Lower lobe of right lung (tissue), 2 donors: ENCODE measurements around the gene SMYD3. TPM values are rescaled to one million over a fixed set of nuclear protein-coding genes. Genes with fewer than 3 reads are reported as not detected.

Experiments
- ATAC-seq, 2 donors: fragments of 200-7000 bp; cut with Tn5 transposase; one replicate each; pipeline ENCODE4 v1.9.1; 2020 to 2022; ENCODE audit warnings: mild to moderate bottlenecking in 2 of 2, moderate library complexity in 2 of 2
- DNase-seq: peaks from one replicate; pipeline ENCODE4 v3.0.0-alpha.2; 2020
- H3K27ac ChIP-seq: fragments of 200-600 bp; one replicate; pipeline ENCODE4 v1.8.0; 2022
- H3K27me3 ChIP-seq: fragments of 200-600 bp; one replicate; pipeline ENCODE4 v1.8.0; 2022; ENCODE audit warnings: low read depth
- H3K36me3 ChIP-seq: fragments of 200-600 bp; one replicate; pipeline ENCODE4 v1.8.0; 2022; ENCODE audit warnings: mild to moderate bottlenecking
- H3K4me1 ChIP-seq: fragments of 200-600 bp; one replicate; pipeline ENCODE4 v1.8.0; 2022
- H3K4me3 ChIP-seq: fragments of 200-600 bp; one replicate; pipeline ENCODE4 v1.8.0; 2022; ENCODE audit warnings: mild to moderate bottlenecking
- H3K9me3 ChIP-seq: fragments of 200-600 bp; one replicate; pipeline ENCODE4 v1.8.0; 2022
- intact Hi-C: fragments of 100-400 bp; cut with DNase I; formaldehyde crosslinking; loops from one replicate; pipeline ENCODE4 v1.11.0; 2022
- total RNA-seq: library from RNA; stranded (reverse); fragmentation: NEBNext Ultra II Directional; extraction: Animal tissue kit (Norgen Biotek cat#: 25700); gene quantifications from one replicate; pipeline ENCODE4 v1.2.1, GENCODE V29; 2021
- TF ChIP-seq, protein P1 (sequence below): fragments of 200-600 bp; IDR thresholded peaks from one replicate; pipeline ENCODE4 v1.8.0; 2022; ENCODE audit warnings: antibody characterized with exemption, mild to moderate bottlenecking
- donor health status: DM: no; HTN: yes; CAD: no; lungs with severe emphysema.

The SMYD3 gene
- total RNA-seq, 1 donor from 2014 or later, result 20.5 TPM

DNA sequence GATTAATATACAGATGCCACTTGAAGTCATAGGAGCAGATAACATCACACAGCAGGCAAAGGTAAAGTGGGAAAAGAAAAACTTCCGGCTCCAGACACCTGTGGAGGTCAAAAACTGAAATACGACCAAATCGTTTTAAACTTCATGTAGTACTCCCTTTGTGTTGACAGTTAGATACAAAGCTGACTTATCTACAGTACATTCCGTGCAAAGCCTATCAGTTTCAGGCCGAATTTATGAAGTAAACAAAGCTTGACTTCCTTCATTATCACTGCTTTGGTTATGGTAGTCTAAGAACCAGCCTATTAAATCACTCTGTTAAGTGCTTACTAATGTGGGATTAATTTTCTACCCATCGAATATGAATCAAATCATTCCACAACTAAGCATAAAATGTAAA lies 156.3 kb downstream of the SMYD3 start:
- H3K4me3 ChIP-seq, result no peak overlapping the region
- ATAC-seq, result no peak
- TF ChIP-seq, protein P1, sequence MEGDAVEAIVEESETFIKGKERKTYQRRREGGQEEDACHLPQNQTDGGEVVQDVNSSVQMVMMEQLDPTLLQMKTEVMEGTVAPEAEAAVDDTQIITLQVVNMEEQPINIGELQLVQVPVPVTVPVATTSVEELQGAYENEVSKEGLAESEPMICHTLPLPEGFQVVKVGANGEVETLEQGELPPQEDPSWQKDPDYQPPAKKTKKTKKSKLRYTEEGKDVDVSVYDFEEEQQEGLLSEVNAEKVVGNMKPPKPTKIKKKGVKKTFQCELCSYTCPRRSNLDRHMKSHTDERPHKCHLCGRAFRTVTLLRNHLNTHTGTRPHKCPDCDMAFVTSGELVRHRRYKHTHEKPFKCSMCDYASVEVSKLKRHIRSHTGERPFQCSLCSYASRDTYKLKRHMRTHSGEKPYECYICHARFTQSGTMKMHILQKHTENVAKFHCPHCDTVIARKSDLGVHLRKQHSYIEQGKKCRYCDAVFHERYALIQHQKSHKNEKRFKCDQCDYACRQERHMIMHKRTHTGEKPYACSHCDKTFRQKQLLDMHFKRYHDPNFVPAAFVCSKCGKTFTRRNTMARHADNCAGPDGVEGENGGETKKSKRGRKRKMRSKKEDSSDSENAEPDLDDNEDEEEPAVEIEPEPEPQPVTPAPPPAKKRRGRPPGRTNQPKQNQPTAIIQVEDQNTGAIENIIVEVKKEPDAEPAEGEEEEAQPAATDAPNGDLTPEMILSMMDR, result no peak
- no peak for DNase-seq
- H3K4me1 ChIP-seq, result no peaks in the 10 kb centered on the region
- no peaks in the 10 kb centered on the region for H3K36me3 ChIP-seq
- no peaks in the 10 kb centered on the region for H3K27me3 ChIP-seq
- intact Hi-C loops, result no loop called here
- no peaks in the 10 kb centered on the region for H3K9me3 ChIP-seq
- no peak overlapping the region for H3K27ac ChIP-seq

DNA sequence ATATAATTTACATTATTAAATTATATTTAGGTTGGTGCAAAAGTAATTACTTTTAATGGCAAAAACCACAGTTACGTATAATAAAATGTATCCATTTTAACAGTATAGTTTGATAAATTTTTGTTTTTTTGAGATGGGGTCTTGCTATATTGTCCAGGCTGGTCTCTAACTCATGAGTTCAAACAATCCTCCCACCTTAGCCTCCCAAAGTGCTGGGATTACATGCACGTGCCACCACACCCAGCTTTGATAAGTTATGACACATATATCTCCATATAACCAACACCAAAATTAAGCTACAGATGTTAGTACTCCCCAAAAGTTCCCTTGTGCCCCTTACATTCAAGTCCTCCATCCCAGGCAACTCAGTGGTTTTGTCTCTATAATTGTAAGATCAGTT lies 163.1 kb downstream of the SMYD3 start:
- DNase-seq, result no peak
- intact Hi-C loops, result no loop called here
- H3K4me3 ChIP-seq, result no peak overlapping the region
- TF ChIP-seq, protein P1, result no peak
- no peaks in the 10 kb centered on the region for H3K27me3 ChIP-seq
- H3K36me3 ChIP-seq, result no peaks in the 10 kb centered on the region
- no peaks in the 10 kb centered on the region for H3K4me1 ChIP-seq
- H3K27ac ChIP-seq, result no peak overlapping the region
- H3K9me3 ChIP-seq, result peaks cover 6% of the 10 kb centered on the region
- ATAC-seq, result no peak

DNA sequence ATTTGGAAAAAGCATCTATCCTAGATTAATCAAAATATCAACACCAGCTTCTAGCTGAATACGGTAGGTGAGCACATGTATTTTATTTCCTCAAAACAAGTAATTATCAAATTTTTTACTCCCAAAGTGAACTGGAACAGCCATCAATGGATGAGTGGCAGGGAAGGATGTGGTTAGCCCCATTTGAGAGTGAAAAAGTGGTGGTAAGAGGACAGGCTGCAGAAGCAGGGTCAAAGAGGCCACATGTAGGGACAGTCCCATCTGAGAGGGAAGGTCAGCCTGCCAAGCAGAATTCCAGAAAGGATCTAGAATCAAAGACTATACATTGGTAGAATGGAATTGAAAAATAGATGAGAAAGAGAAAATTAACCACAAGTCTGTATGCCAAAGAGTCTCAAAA lies 163.8 kb downstream of the SMYD3 start:
- peaks cover 6% of the 10 kb centered on the region for H3K9me3 ChIP-seq
- no peak overlapping the region for H3K27ac ChIP-seq
- no peaks in the 10 kb centered on the region for H3K4me1 ChIP-seq
- intact Hi-C loops, result no loop called here
- DNase-seq (no peak), ATAC-seq (no peak)
- no peaks in the 10 kb centered on the region for H3K36me3 ChIP-seq
- TF ChIP-seq, protein P1, result no peak
- no peaks in the 10 kb centered on the region for H3K27me3 ChIP-seq
- H3K4me3 ChIP-seq, result no peak overlapping the region

DNA sequence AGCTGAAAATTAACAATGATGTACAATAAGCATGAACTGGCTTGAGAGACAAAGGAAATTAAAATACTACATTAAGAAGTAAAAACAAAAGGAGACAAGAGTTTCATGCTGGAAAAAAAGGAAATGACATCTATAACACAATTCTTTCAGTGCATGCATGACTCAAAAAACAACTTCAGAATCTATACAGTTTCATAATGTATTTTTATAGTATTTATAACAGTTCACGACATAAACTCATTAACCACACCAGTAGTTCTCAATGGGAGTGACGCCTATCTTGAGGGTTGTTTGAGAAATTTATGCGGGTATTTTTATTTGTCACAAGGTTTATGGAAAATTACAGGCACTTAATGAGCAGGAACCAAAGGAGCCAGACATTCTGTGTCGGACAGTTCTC lies 168.5 kb downstream of the SMYD3 start:
- no peak for ATAC-seq
- H3K36me3 ChIP-seq, result no peaks in the 10 kb centered on the region
- H3K27ac ChIP-seq, result no peak overlapping the region
- TF ChIP-seq, protein P1, result no peak
- no peak for DNase-seq
- no peak overlapping the region for H3K4me3 ChIP-seq
- intact Hi-C loops, result no loop called here
- H3K4me1 ChIP-seq, result no peaks in the 10 kb centered on the region
- no peaks in the 10 kb centered on the region for H3K9me3 ChIP-seq
- no peaks in the 10 kb centered on the region for H3K27me3 ChIP-seq

DNA sequence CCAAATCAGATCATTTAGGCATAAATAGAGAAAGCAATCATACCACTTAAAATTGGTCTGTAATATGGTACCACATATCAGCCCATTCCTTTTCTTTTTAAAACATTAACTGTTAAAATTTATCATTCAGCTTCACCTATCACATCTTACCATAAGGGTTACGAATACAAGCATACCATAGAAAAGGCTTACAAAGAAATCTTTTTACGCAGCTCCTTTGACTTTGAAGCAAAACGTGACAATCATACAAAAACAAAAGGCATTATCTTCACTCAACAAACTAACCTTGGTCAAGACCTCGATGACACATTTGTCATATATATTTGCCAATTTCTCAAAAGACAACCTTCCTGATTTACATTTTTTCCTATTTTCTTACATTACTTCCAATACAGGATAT lies 169.0 kb downstream of the SMYD3 start:
- Histone ChIP-seq H3K4me1 (no peaks in the 10 kb centered on the region), H3K9me3 (no peaks in the 10 kb centered on the region), H3K27me3 (no peaks in the 10 kb centered on the region), H3K36me3 (no peaks in the 10 kb centered on the region), H3K27ac (no peak overlapping the region), H3K4me3 (no peak overlapping the region)
- ATAC-seq, result no peak
- TF ChIP-seq, protein P1, result no peak
- no peak for DNase-seq
- intact Hi-C loops, result no loop called here

DNA sequence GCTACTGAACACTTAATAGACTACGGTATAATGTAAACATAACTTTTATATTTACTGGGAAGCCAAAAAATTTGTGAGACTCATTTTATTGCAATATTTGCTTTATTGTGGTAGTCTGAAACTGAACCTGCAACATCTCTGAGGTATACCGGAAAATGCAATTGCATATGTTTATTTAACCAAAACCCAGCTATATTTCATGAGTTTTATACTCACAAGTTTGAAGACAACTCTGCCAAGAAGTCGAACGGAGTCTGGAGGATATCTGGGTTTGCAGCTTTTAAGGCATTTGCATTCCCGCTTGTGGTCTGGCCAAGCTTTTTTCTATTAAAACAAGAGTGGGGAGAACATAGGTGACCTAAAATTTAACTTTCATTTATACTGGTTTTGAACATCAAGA lies 171.9 kb downstream of the SMYD3 start:
- TF ChIP-seq, protein P1, result no peak
- no peaks in the 10 kb centered on the region for H3K4me1 ChIP-seq
- H3K4me3 ChIP-seq, result no peak overlapping the region
- H3K9me3 ChIP-seq, result no peaks in the 10 kb centered on the region
- no peak for ATAC-seq
- H3K27ac ChIP-seq, result no peak overlapping the region
- no peaks in the 10 kb centered on the region for H3K36me3 ChIP-seq
- intact Hi-C loops, result no loop called here
- DNase-seq, result no peak
- H3K27me3 ChIP-seq, result no peaks in the 10 kb centered on the region
